ENCODE measurements around the gene RNF169. TPM values are rescaled to one million over a fixed set of nuclear protein-coding genes. Genes with fewer than 3 reads are reported as not detected.

The RNF169 gene
- total RNA-seq, 2 donors from 2014 or later = 10.6 to 10.7 TPM

GRCh38 chr11:74739546-74740270 lies 8.9 kb upstream of the RNF169 start:
- H3K27ac ChIP-seq = no peak overlapping the region
- H3K9me3 ChIP-seq = no peaks in the 10 kb centered on the region
- H3K4me3 ChIP-seq = no peak overlapping the region
- no peak for DNase-seq (ENCODE audit: low spot score)
- H3K36me3 ChIP-seq = no peaks in the 10 kb centered on the region
- H3K4me1 ChIP-seq = no peaks in the 10 kb centered on the region
- H3K27me3 ChIP-seq = no peaks in the 10 kb centered on the region
- peak; percentile 73 to 92 for TF ChIP-seq CTCF (IDR thresholded peaks at IDR 0.05)

GRCh38 chr11:74742070-74742469 lies 6.6 kb upstream of the RNF169 start:
- Histone ChIP-seq H3K4me3 (no peak overlapping the region), H3K4me1 (no peaks in the 10 kb centered on the region), H3K36me3 (no peaks in the 10 kb centered on the region), H3K27me3 (no peaks in the 10 kb centered on the region), H3K9me3 (no peaks in the 10 kb centered on the region), H3K27ac (no peak overlapping the region)
- no peak for TF ChIP-seq CTCF (IDR thresholded peaks at IDR 0.05)
- DNase-seq (ENCODE audit: low spot score) = no peak

- Histone ChIP-seq H3K4me3 (no peak overlapping the region), H3K27ac (no peak overlapping the region), H3K4me1 (peaks cover 0 to 7% of the 10 kb centered on the region in 2 donors), H3K36me3 (no peaks in the 10 kb centered on the region), H3K9me3 (no peaks in the 10 kb centered on the region), H3K27me3 (no peaks in the 10 kb centered on the region)
- DNase-seq (ENCODE audit: low spot score) = no peak
- no peak for TF ChIP-seq CTCF (IDR thresholded peaks at IDR 0.05)
Measured at GRCh38 chr11:74743640-74744039, 5.0 kb upstream of the RNF169 start.

GRCh38 chr11:74744277-74744676 lies 4.4 kb upstream of the RNF169 start:
- DNase-seq (ENCODE audit: low spot score) = no peak
- peaks cover 0 to 7% of the 10 kb centered on the region in 2 donors for H3K4me1 ChIP-seq

GRCh38 chr11:74746868-74747267 lies 1.8 kb upstream of the RNF169 start:
- Histone ChIP-seq H3K4me3 (no peak overlapping the region), H3K4me1 (peaks cover 0 to 25% of the 10 kb centered on the region in 2 donors), H3K9me3 (no peaks in the 10 kb centered on the region), H3K27ac (no peak overlapping the region), H3K36me3 (no peaks in the 10 kb centered on the region), H3K27me3 (no peaks in the 10 kb centered on the region)
- DNase-seq (ENCODE audit: low spot score) = no peak
- no peak for TF ChIP-seq CTCF (IDR thresholded peaks at IDR 0.05)

More at GRCh38 chr11:74744277-74744676, 4.4 kb upstream of the RNF169 start:
- TF ChIP-seq CTCF (IDR thresholded peaks at IDR 0.05) = no peak
- Histone ChIP-seq H3K9me3 (no peaks in the 10 kb centered on the region), H3K27ac (no peak overlapping the region), H3K36me3 (no peaks in the 10 kb centered on the region), H3K4me3 (no peak overlapping the region), H3K27me3 (no peaks in the 10 kb centered on the region)
